Bone marrow (tissue), 2 donors: Measurements from ENCODE around the gene NKAIN1.

Experiments
- DNase-seq, 2 donors: peaks; one replicate each; lab custom pipeline; 2025; lab: John Stamatoyannopoulos, UW

NKAIN1 gene

DNA sequence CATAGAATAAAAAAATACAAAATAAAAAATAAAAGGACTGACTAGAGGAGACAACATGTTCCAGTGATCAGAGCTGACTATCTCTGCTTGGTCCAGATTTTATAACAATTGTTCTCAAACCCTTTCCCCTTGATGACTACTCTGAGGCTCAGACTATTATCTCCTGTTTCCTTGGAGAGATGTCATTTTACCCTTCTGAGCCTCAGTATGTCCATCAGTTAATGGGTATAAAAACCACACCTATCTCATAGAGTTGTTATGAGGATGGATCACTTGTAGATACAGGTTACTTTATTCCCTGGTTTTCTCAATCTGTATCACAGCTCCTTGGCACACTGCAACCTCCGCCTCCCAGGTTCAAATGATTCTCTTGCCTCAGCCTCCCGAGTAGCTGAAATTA, 7.0 kb downstream of the NKAIN1 start:
- DNase-seq: no peak

DNA sequence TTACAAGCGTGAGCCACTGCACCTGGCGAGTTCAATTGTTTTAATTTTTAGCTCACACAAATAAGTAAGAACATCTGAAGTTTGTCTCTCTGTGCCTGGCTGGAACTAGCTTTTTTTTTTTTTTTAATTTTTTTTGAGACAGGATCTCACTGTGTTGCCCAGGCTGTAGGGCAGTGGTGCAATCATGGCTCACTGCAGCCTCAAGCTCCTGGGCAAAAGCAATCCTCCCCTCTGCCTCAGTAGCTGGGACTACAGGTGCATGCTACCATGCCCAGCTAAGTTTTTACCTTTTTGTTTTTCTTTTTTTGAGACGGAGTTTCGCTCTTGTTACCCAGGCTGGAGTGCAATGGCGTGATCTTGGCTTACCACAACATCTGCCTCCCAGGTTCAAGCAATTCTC, 7.9 kb downstream of the NKAIN1 start:
- no peak for DNase-seq

DNA sequence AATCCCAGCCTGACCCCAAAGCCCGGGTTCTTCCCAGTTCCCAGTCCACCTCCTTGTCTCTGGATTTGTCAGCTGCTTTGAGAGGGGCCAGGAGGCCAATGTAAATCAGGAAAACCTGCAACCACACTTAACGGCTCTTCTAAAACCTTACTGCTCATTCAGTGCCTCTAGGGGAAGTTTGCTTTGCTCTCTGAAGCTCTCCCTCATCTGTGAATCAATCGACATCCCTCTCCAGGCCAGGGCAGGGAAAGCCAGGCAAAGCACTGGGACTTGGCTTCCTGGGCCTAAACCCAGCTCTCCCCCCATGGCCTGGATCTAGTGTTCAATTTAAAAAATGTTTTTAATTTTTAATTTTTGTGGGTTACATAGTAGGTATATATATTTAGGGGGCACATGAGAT, 9.3 kb downstream of the NKAIN1 start:
- no peak for DNase-seq

DNA sequence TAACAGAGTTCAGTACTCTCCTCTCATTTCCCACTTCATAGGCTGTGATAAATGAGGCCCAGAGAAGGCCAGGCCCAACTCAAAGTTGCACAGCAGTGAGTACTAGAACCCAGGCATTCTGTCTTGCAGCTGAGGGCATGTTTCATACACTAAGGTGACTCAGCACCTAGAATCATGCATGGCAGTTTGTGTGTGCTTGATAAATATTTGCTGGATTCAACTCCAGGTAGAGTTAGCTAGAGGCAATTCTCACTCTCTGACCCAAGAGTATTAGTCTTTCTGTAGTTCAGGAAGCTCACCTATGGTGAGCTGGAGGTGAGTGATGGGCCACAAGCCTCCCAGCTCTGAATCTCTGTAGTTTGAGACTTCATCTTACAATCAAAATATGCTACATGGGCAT, 10.7 kb downstream of the NKAIN1 start:
- DNase-seq: no peak

DNA sequence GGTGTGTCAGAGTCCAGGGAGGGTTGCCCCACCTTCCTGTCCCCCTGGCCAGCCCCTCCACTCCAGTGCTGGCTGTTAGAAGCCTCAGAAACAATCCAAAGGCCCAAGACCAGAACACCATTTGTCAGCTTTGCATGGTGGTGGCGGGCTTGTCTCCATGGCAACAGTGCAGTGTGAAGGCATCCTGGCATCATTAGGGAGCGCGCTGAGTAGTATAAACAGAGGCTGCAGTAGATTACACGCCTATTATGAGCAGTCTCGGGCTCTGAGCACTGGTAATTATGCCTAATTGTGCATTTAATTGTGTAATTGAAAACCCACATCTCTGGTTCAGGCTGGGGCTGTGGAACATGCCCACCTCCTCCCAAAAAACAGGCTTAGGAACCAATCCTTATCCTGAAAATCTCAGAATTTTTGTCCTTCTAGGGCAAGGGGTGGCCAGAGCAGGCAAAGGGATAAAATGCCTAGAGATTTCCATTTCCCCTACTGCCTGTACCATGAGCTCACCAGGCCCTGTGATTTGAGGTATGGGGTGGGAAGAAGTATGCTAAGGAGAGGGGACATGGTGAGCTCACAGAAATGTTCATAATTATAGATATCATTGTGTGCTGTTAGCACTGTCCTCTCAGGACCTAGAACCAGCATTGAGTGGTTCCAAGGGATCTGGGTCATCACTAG, 11.7 kb downstream of the NKAIN1 start:
- no peak for DNase-seq

DNA sequence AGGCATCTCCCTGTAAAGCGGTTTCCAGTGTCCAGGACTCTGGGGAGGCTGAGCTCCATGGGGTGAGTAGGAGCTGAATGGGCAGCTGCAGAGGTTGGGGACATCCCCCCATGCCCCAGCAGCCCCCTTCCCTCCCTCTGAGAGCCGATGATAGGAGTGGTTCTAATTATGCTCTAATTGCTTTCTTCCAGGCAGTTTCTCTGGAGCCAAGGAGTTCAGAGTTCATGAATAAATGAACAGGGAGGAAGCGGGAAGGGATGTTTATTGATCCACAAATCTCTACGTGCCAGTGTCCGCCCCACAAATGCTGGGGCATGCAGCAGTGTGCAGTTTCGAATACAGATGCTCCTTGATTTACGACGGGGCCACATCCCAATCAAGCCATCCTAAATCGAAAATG, 15.6 kb downstream of the NKAIN1 start:
- DNase-seq: no peak

DNA sequence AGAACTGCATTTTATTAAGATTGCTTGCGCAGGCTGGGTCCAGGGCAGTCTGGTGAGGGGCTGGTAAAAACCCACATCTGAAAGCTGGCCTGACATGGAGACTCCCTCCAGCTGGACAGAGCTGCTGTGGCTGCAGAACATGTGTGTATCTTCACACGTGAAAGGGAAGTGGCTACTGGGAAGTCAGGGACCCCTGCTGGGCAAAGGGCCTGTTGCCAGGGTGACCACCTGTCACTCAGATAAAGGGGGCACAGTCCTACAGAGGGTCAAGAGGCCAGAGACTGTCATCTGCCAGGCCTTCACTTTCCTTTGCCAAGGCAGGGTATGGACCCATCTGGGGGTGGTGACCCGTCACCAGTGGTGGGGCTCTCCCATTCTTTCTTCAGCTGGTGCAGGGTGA, 17.5 kb downstream of the NKAIN1 start:
- no peak for DNase-seq

DNA sequence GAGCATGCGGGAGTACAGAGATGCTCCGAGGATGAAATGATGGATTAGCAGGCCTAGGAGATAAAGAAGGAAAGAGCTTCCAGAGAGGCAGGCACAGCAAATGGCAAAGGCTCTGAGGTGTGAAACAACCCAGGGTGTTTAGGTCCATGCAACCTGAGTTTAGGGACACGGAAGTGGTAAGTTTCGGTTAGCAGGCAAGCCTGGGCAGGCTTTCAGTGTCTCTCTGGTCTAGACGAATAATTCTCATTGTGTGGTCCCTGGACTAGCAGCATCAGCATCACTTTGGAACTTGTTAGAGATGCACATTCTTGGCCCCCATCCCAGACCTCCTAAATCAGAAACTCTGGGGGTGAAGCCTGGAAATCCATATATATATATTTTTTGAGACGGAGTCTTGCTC, 18.6 kb downstream of the NKAIN1 start:
- DNase-seq: no peak

DNA sequence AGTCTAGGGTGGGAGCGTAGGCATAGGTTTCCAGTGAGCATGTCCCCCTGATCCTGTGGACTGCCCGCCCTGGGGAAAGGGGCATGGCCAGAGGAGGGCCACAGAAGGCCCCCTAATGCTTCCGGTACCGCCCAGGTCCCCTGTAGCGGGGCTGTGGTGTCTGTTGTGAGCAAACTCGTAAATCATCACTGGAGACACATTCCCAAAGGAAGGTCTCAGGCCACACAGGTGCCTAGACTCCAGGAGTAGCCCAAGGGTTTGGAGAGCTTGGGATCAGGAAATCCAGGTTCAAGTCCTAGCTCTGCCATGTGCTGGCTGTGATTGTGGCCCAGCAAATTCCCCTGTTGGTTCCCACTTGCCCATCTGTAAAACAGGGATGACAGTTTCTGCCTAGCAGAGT, 20.2 kb downstream of the NKAIN1 start:
- no peak for DNase-seq

DNA sequence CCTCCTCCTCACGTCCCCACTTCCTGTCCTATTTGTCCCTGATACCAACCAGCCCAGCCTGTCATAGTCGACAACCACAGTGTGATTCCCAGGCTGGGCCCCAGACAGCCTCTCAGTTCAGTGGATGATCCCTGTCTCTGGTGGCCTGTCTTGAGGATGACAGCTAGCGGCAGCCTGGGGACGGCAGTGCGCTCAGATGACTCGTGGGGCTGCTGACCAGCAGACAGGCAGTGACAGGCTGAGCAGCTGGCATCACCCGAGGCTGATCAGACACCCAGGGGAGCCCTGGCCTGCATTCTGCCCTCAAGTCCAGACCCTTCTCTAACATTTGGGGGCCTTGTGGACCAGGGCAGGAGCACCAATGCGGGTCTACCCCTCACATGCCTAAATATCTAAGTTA, 21.0 kb downstream of the NKAIN1 start:
- no peak for DNase-seq

DNA sequence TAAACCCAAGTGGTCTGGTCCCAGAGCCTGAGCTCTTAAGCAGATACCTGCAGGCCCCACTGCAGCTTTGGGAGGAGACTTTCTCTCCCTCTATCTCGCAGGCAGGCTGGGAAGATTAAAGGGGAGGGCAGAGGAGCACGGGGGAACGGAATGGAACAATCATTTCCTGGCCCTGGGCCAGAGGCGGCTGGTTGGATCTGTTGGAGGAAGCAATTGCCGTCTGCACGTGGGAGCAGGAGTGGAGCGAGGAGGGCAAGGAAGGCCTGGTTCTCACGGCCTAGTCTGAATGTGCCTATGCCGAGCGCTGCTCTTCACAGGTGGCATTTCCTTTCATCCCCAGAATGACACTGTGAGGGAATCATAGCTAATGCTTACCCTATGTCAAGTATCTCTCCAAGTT, 23.7 kb downstream of the NKAIN1 start:
- no peak for DNase-seq

DNA sequence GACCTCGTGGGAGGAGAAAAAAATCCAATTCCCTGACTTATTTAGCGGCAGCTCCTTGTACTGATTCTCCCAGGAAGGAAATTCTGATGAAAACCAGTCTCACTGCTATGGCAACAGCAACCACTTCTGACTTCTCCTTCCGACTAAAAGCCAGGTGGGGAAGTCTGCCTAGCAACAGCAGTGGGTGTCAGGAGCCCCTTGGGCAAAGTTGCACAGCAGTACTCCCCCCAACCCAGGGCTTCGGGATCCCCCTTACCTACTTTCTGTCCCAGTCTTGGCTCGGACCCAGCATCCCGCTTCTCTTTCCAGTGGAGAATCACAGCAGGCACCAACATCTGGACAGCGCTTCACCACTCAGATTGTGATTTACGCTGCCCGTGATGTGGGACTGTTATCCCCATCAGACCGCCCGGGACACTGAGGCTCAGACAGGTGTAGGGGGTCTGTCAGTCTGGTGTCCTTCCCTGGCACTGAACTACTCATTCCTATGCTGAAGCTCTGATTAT, 24.6 kb downstream of the NKAIN1 start:
- DNase-seq: no peak

DNA sequence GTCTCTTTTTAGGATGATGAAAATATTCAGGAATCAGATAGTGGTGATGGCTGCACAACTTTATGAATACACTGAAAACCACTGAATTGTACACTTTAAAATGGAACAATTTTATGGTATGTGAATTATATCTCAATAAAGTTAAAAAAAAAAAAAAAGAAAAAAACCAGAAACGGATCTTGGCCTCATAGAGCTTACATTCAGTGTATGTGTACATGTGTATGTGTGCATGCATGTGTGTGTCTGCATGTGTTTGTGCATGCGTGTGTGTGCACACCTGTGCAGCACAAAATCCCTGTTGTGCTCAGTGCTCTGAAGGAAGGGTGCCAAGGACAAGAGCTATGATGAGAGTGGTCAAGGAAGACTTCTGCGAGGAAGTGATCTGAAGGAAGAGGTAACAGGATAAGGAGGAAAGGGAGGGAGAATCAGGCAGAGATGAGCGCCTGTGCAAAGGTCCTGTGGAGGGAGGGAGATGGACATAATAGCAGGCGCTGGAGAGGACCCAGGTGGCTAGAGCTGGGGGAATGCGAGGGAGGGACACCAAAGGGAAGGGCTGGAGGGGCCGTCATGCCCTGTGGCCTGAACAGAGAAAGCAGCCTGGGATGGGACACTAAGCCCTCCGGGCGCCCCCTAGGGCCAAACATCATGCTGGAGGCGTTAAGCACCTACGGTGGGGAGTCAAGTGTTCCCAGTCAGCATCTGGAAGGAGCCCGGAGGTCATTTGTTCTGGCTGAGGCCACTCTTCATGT, 25.2 kb downstream of the NKAIN1 start:
- DNase-seq: no peak

DNA sequence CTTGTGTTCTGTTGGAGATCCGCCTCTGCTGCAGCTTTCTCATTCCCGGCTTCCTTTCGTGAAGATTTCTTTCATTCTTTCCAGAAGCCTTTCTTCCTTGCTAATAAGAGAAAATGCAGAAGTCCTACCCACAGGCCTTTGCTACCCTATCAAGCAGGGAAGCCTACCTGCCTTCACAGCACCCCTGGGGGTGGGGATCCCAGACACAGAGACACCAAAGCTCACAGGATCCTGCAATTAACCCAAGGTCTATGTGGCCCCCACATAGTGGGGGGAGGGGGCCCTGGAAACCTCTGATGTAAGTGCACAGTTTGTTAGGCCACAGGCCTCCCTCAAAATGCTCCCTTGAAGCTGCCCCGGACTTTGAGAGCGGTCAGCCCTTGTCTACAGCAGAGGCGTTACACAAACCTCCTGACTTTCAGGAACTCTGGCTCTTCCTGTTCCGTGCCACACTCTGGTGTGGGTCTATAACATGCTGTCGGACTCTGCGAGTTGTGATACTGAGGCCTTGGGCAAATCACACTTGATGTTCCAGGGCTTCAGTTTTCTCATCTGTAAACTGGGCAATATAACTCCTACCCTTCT, 31.2 kb downstream of the NKAIN1 start:
- no peak for DNase-seq

DNA sequence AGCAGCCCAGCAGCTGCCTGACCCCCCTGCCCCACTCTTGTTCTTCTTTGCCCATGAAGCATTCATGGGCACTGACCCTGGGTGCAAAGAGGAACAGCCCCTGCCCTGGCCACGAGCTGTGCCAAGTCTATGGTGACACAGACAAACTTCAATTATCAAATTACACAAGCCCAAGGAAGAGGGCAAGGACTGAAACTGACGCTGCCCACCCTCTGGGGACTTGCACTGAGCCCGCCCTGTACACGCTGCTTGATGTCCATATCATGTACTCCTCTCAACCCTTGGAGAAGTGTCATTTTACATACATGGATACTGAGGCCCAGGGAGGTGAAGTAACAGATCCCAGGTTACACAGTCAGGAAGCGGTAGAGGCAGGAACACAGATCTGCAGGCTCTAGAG, 32.1 kb downstream of the NKAIN1 start:
- DNase-seq: no peak

DNA sequence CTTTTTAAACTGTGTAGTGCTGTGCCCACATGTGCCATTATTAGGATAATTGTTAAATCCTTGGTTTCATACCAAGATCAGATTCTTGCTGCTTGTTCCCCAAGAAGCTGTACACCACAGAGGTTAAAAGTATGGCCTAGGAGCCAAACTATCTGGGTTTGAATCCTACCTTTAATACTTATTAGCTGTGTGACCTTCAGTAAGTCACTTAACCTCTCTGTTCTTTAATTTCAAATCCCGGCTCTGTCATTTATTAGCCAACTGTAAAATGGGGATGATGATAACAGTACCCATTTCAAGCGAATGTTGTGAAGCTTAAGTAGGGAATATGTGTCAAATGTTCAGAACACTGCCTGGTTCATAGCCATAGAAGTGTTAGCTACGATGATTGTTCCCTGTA, 32.6 kb downstream of the NKAIN1 start:
- no peak for DNase-seq

DNA sequence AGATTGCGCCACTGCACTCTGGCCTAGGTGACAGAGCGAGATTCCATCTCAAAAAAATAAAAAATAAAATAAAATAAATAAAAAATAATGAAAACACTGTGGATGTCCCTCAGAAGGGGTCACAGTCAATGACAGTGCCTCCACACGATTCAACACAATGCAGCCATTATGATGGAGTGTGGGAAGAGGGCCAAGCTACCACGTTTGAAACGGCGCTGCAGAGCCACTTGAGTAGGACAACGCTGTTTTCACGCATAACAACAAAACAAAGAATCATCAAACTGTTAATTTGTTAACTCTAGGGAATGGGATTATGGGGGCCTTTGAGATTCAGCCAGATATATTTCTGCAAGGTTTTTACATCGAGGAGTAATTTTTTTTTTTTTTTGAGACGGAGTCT, 36.5 kb downstream of the NKAIN1 start:
- no peak for DNase-seq

DNA sequence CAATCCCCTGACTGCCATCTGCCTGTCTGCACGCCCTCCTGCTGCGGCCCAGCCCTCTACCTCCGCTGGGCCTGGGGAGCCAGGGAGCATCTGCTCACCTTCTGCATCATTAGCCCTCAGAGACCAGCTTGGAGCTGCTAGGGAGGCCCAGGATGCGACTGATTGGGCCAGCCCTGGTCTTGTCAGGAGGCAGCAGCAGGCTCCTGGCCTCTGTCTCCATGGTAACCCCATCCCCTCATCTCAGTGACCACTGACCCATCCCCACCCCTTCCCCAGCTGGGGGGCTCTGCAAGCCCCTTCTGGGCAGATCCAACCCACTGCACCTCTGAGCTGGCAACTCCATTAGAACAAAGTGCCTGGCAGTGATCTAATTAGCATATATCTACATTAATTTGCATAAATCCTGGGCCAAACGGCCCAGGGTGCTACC, 37.7 kb downstream of the NKAIN1 start:
- no peak for DNase-seq

DNA sequence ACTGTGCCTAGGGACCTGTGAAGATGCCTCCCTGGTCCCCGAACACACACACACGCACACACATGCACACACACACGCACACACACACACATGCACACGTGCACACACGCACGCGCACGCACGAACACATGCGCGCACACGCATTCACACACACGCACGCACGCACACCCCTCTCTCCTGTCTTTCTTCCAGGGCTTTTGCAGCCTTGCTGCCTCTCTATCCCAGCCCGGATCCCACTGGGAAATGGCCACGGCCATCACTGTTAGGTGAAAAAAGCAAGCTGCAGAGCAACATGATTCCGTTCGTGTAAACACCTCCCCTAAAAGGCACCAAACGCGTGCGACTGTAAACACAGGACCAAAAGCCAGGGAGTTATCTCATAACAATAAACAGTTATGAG, 39.7 kb downstream of the NKAIN1 start:
- no peak for DNase-seq

DNA sequence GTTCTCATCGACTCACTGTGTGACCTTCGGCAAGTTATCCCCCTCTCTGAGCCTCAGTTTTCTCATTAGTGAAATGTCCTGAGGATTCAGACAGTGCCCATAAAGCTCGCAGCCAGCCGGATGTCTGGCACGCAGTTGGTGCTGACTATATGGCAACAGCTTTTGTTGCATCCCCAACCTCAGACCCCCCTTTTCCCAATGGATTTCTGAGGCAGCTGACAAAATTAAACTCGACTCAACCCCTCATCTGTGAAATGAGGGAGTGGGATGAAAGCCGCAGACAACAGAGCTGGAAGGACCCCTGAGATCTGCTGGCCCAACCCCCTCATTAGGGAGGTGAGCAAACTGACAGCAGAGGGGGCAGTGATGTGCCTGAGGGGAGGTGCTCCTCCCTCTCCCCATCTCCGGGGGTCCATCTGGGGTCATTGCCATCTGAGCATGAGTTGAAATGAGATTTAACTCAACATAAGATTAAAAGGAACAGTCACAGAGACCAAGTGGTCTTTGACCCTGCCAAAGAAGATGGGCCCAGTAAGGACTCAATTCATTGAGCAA, 40.4 kb downstream of the NKAIN1 start:
- no peak for DNase-seq

DNA sequence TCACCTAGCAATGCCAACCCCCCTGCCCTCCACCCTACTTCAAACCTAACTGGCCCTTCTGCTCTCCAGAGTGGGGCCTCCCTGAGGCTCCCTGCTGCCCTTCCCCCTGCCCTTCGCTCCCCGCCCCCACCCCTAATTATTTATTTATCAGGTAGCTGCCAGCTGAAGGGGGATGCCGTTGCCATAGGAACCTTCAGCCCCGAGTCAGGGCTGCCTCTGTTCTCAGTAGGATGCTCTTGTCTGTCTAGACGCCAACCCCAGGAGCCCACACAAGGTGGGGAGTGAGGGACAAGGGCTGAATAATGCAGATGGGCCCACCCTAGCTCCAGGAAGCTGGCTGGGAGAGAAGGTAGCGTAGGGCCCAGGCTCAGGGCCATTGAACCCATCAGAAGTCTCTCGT, 41.1 kb downstream of the NKAIN1 start:
- no peak for DNase-seq

DNA sequence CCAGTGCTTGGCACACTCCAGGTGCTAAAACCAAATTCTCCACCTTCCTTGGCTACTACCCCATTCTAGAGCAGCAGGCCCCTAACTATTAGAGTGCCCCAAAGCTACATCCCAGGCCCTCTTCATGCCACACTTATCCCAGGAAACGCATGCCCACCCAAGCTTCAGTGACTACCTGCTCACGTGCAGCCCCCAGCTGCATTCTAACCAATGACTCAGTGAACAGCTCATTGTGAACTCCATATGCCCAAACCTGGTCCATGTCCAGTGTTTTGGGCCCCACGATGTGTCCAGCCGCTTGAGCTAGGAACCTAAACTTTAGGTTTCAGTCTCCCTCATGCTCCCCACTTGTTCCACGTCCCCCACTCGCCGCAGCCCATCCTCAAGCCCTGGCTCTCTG, 41.5 kb downstream of the NKAIN1 start:
- DNase-seq: no peak

DNA sequence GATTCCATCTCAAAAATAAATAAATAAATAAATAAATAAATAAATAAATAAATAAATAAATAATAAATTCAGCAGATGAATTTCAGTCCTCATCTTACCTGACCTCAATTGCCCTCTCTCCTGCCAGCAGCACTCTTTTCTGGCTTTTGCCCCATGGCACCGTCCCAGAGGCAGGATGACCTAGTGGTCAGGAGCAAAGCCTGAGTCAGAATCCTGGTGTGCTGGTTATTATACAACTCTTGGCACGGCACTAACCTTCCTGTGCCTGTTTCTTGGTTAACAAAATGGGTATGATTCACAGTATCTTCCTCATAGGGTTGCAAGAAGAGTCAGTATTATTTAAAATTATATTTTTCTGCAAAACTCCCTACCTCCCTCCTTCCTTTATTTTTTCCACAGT, 43.0 kb downstream of the NKAIN1 start:
- DNase-seq: no peak
